ENCODE measurements around the gene SUMO3. TPM values are rescaled to one million over a fixed set of nuclear protein-coding genes. Genes with fewer than 3 reads are reported as not detected.

The SUMO3 gene
- total and polyA plus RNA-seq, 2 of the 13 experiments (the other 11 are each of a cell fraction or from before 2014, with no cell fraction given), result 51.4 to 92.4 TPM

DNA sequence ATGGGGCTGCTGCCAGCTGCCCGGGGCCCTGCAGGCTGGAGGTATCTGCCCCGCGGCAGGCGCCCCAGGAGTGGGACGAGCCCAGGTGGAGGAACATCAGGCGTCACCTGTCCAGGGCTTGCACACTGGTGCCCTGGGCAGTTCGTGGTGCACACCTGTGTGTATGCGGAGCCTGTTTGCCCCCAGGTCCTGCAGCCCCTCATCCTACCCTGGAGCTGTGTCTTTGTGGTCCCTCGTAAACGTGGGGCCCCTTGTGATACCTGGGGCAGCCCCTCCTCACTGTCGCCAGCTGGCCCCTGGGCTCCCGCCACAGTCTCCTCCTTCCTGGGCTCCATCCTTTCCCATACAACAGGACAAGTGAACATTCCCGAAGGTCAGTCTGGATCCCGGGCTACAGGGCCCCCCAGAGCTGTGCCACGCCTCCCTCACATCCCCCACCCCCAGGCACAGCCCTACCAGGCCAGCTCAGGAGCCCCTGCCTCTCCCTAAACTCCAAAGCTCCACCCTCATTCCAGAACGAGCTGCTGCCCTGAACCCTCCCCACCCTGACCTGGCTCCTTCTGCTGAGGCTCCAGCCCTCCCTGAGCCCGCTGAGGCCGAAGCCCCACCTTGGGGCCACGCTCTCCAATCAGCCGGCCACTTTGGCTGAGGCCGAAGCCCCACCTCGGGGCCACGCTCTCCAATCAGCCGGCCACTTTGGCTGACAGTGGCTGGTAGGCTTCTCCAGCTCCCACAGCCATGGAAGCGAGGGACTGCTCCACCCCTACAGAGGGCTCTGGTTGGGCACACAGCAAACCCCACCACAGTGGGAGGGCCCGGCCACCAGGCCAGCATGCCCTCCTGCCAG lies 58.9 kb downstream of the SUMO3 start:
- POLR2A ChIA-PET, result no interaction called here
- no peak for TF ChIP-seq ZNF335 (CRISPR knock-in tag; IDR thresholded peaks at IDR 0.05)
- no peak for TF ChIP-seq ZNF12 (CRISPR knock-in tag; IDR thresholded peaks at IDR 0.05)
- TF ChIP-seq PRDM15 (CRISPR knock-in tag; IDR thresholded peaks at IDR 0.05), result no peak
- TF ChIP-seq NKX3-1 (CRISPR knock-in tag; IDR thresholded peaks at IDR 0.05), result no peak
- TF ChIP-seq, protein P1, sequence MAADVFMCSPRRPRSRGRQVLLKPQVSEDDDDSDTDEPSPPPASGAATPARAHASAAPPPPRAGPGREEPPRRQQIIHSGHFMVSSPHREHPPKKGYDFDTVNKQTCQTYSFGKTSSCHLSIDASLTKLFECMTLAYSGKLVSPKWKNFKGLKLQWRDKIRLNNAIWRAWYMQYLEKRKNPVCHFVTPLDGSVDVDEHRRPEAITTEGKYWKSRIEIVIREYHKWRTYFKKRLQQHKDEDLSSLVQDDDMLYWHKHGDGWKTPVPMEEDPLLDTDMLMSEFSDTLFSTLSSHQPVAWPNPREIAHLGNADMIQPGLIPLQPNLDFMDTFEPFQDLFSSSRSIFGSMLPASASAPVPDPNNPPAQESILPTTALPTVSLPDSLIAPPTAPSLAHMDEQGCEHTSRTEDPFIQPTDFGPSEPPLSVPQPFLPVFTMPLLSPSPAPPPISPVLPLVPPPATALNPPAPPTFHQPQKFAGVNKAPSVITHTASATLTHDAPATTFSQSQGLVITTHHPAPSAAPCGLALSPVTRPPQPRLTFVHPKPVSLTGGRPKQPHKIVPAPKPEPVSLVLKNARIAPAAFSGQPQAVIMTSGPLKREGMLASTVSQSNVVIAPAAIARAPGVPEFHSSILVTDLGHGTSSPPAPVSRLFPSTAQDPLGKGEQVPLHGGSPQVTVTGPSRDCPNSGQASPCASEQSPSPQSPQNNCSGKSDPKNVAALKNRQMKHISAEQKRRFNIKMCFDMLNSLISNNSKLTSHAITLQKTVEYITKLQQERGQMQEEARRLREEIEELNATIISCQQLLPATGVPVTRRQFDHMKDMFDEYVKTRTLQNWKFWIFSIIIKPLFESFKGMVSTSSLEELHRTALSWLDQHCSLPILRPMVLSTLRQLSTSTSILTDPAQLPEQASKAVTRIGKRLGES (CRISPR knock-in tag; IDR thresholded peaks at IDR 0.05; ENCODE audit: borderline replicate concordance), result no peak
- TF ChIP-seq ZNF589 (CRISPR knock-in tag; conservative IDR thresholded peaks at IDR 0.05), result no peak
- TF ChIP-seq, protein P2, sequence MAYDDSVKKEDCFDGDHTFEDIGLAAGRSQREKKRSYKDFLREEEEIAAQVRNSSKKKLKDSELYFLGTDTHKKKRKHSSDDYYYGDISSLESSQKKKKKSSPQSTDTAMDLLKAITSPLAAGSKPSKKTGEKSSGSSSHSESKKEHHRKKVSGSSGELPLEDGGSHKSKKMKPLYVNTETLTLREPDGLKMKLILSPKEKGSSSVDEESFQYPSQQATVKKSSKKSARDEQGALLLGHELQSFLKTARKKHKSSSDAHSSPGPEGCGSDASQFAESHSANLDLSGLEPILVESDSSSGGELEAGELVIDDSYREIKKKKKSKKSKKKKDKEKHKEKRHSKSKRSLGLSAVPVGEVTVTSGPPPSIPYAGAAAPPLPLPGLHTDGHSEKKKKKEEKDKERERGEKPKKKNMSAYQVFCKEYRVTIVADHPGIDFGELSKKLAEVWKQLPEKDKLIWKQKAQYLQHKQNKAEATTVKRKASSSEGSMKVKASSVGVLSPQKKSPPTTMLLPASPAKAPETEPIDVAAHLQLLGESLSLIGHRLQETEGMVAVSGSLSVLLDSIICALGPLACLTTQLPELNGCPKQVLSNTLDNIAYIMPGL (CRISPR knock-in tag; IDR thresholded peaks at IDR 0.05; ENCODE audit: borderline replicate concordance in 1 of 2, low read depth in 1 of 2), result no peak
- TF ChIP-seq XRCC5 (optimal IDR thresholded peaks at IDR 0.05; ENCODE audit: low read length), result no peak
- FAIRE-seq (no peak), ATAC-seq (no peak), DNase-seq (ENCODE audit: low spot score) (no peak)
- Histone ChIP-seq H3K36me3 (replicated peaks in 1 of 2; ENCODE audit: control insufficient read depth in 1 of 2, insufficient read depth in 2 of 2, low read length in 2 of 2) (no peaks in the 10 kb centered on the region), H4K20me1 (ENCODE audit: insufficient read depth, low read length) (no peaks in the 10 kb centered on the region), H2AFZ (ENCODE audit: low read length) (no peak overlapping the region), H3K9ac (ENCODE audit: insufficient read depth, low read depth, low read length) (no peak overlapping the region), H3K4me3 (replicated peaks in 1 of 3; ENCODE audit: insufficient read depth in 1 of 3, low read depth in 2 of 3, low read length in 3 of 3) (no peak overlapping the region), H3K79me2 (ENCODE audit: insufficient read depth, low read length) (no peaks in the 10 kb centered on the region), H3K4me2 (ENCODE audit: low read depth, low read length) (no peak overlapping the region), H3K27me3 (ENCODE audit: control insufficient read depth in 1 of 2, insufficient read depth in 2 of 2, low read length in 2 of 2) (peaks cover 2 to 41% of the 10 kb centered on the region in 2 experiments; a peak in 4 of 5 replicates), H3K9me3 (ENCODE audit: low read length) (no peaks in the 10 kb centered on the region), H3K27ac (ENCODE audit: extremely low read length, insufficient read depth, low read length) (no peak overlapping the region), H3K4me1 (ENCODE audit: insufficient read depth, low read length) (peaks cover 32% of the 10 kb centered on the region)
- CTCF ChIA-PET (ENCODE audit: low intra/inter-chr PET ratio, low total read pairs), result no interaction called here
- in situ Hi-C loops (cut with HindIII; ENCODE audit: extremely low pct_ligation_motif_present, low pct_unique_long_range_greater_than_20kb), result no loop called here
- intact Hi-C loops (cut with micrococcal nuclease; ENCODE audit: unreplicated experiment), result no loop called here
- no TSS peak for BruUV-seq (replicated peaks)
- WGBS (ENCODE audit: low lambda C conversion rate), result 32% methylated on average over 12 of the region's 26 CpGs
